Measurements from ENCODE around the gene ZCCHC13.
"Not testable (repeated sequence)": the region's sequence is repeated elsewhere in the genome, so short reads cannot be mapped to it uniquely, and the experiment has no call there.

GRCh38 chrX:74258111-74258510 is 45.9 kb upstream of the ZCCHC13 start:
- TF ChIP-seq CTCF (conservative IDR thresholded peaks at IDR 0.05 in 1 of 2, IDR thresholded peaks at IDR 0.05 in 1 of 2; ENCODE audit: low read depth in 1 of 2, low read length in 2 of 2); EZH2 (IDR thresholded peaks at IDR 0.05; ENCODE audit: low read length, missing control alignments): not testable (repeated sequence)
